Hepatocyte (in vitro differentiated cells): ENCODE data around the gene APBB1IP. TPM values are rescaled to one million over a fixed set of nuclear protein-coding genes. Genes with fewer than 3 reads are reported as not detected.

ENCODE experiments used
- DNase-seq: peaks from one replicate; pipeline ENCODE4 v3.0.0-alpha.2; 2016; ENCODE audit warnings: low spot score
- H2AFZ ChIP-seq: fragments of 200-600 bp; sonication (generic); 2 replicates; pipeline ENCODE4 v1.6.0; 2016; ENCODE audit warnings: antibody characterized with exemption, mild to moderate bottlenecking
- H3K27ac ChIP-seq: fragments of 200-600 bp; sonication (generic); 2 replicates; pipeline ENCODE4 v1.5.1; 2016; ENCODE audit warnings: mild to moderate bottlenecking
- H3K27me3 ChIP-seq: fragments of 200-600 bp; sonication (generic); 2 replicates; pipeline ENCODE4 v1.6.1; 2016
- H3K36me3 ChIP-seq: fragments of 200-600 bp; sonication (generic); replicated peaks from 2 replicates; pipeline ENCODE4 v1.5.1; 2016; ENCODE audit warnings: low read depth; ENCODE audit not compliant: insufficient read depth
- H3K4me1 ChIP-seq: fragments of 200-600 bp; sonication (generic); 2 replicates; pipeline ENCODE4 v1.5.1; 2016; ENCODE audit warnings: mild to moderate bottlenecking, moderate library complexity; ENCODE audit not compliant: insufficient read depth
- H3K4me2 ChIP-seq: fragments of 200-600 bp; sonication (generic); 2 replicates; pipeline ENCODE4 v1.6.0; 2016
- H3K4me3 ChIP-seq: fragments of 200-600 bp; sonication (generic); 2 replicates; pipeline ENCODE4 v1.5.1; 2016; ENCODE audit warnings: mild to moderate bottlenecking
- H3K79me2 ChIP-seq: fragments of 200-600 bp; sonication (generic); 2 replicates; pipeline ENCODE4 v1.6.0; 2017; ENCODE audit warnings: mild to moderate bottlenecking
- H3K9me2 ChIP-seq: fragments of 200-600 bp; sonication (generic); replicated peaks from 2 replicates; pipeline ENCODE4 v1.6.0; 2017; ENCODE audit warnings: mild to moderate bottlenecking; ENCODE audit not compliant: insufficient read depth
- H3K9me3 ChIP-seq: fragments of 200-600 bp; sonication (generic); 2 replicates; pipeline ENCODE4 v1.5.1; 2016; ENCODE audit warnings: low read depth, mild to moderate bottlenecking
- H4K20me1 ChIP-seq: fragments of 200-600 bp; sonication (generic); 2 replicates; pipeline ENCODE4 v1.6.0; 2016; ENCODE audit warnings: mild to moderate bottlenecking; ENCODE audit not compliant: insufficient read depth, poor library complexity, severe bottlenecking
- EZH2 ChIP-seq: fragments of 200-600 bp; sonication (generic); IDR thresholded peaks from 2 replicates; pipeline ENCODE4 v1.6.1; 2016; ENCODE audit warnings: antibody characterized with exemption, mild to moderate bottlenecking, borderline replicate concordance
- EZH2phosphoT487 ChIP-seq: fragments of 200-600 bp; sonication (generic); IDR thresholded peaks from one replicate; pipeline ENCODE4 v1.6.1; 2018; ENCODE audit warnings: antibody characterized with exemption, mild to moderate bottlenecking, low read depth, moderate library complexity; ENCODE audit not compliant: unreplicated experiment, severe bottlenecking
- WGBS: methylation state at CpG from one replicate; pipeline ENCODE4 v1.1.6; 2016; ENCODE audit warnings: low lambda C conversion rate; ENCODE audit errors: missing lambda C conversion rate; 5-methylcytosine and 5-hydroxymethylcytosine counted together
- polyA plus RNA-seq: library from polyadenylated mRNA; unstranded; fragments of >200 nt; fragmentation: Nextera tagmentation; extraction: Ambion mirVana; gene quantifications from 2 replicates; pipeline ENCODE4 v1.2.1, GENCODE V29; 2016
- total RNA-seq: library from RNA; depleted of rRNA; stranded (reverse); fragments of >200 nt; gene quantifications from 2 replicates; pipeline ENCODE4 v1.2.3, GENCODE V29; 2014
- TF ChIP-seq, protein P1 (sequence below): fragments of 200-600 bp; sonication (generic); IDR thresholded peaks from 2 replicates; pipeline ENCODE4 v1.5.1; 2016; ENCODE audit warnings: antibody characterized with exemption, mild to moderate bottlenecking; ENCODE audit not compliant: poor library complexity

Gene APBB1IP
- total and polyA plus RNA-seq, 2 experiments from 2014 or later = 1.1 to 1.8 TPM

DNA sequence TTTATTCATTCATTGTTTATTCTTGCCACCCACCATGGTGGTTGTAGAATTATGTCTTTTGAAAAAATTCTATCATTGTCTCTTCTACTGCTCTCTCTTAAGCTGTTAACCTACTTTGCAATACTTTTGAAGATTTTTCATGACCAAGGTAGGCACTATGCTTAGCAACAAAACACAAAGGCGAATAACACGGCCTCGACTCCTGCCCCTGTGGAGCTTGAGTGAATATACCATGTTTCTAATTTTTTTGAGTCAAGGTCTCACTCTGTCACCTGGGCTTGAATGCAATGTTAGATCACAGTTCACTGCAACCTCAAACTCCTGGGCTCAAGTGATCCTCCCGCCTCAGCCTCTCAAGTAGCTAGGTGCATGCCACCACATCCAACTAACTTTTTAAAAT, 39.4 kb downstream of the APBB1IP start:
- no peak for TF ChIP-seq EZH2phosphoT487
- TF ChIP-seq, protein P1, sequence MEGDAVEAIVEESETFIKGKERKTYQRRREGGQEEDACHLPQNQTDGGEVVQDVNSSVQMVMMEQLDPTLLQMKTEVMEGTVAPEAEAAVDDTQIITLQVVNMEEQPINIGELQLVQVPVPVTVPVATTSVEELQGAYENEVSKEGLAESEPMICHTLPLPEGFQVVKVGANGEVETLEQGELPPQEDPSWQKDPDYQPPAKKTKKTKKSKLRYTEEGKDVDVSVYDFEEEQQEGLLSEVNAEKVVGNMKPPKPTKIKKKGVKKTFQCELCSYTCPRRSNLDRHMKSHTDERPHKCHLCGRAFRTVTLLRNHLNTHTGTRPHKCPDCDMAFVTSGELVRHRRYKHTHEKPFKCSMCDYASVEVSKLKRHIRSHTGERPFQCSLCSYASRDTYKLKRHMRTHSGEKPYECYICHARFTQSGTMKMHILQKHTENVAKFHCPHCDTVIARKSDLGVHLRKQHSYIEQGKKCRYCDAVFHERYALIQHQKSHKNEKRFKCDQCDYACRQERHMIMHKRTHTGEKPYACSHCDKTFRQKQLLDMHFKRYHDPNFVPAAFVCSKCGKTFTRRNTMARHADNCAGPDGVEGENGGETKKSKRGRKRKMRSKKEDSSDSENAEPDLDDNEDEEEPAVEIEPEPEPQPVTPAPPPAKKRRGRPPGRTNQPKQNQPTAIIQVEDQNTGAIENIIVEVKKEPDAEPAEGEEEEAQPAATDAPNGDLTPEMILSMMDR = no peak
- no peak for TF ChIP-seq EZH2
- Histone ChIP-seq H4K20me1 (no peaks in the 10 kb centered on the region), H3K27me3 (no peaks in the 10 kb centered on the region), H3K9me2 (no peaks in the 10 kb centered on the region), H3K4me3 (no peak overlapping the region), H2AFZ (no peak overlapping the region), H3K9me3 (no peaks in the 10 kb centered on the region), H3K79me2 (no peaks in the 10 kb centered on the region), H3K4me1 (no peaks in the 10 kb centered on the region), H3K36me3 (no peaks in the 10 kb centered on the region), H3K27ac (no peak overlapping the region), H3K4me2 (no peak overlapping the region)
- WGBS = 99% methylated on average over 4 of the region's 4 CpGs
- no peak for DNase-seq

- H3K4me1 ChIP-seq = no peaks in the 10 kb centered on the region
- H3K36me3 ChIP-seq = no peaks in the 10 kb centered on the region
- 96% methylated on average over 10 of the region's 10 CpGs for WGBS
Observed at GRCh38 chr10:26478061-26478460, 39.9 kb downstream of the APBB1IP start.

GRCh38 chr10:26479766-26480492, 41.8 kb downstream of the APBB1IP start:
- Histone ChIP-seq H3K4me1 (no peaks in the 10 kb centered on the region), H3K79me2 (no peaks in the 10 kb centered on the region), H4K20me1 (no peaks in the 10 kb centered on the region), H3K27ac (no peak overlapping the region), H3K27me3 (no peaks in the 10 kb centered on the region), H3K9me2 (no peaks in the 10 kb centered on the region), H3K4me2 (no peak overlapping the region), H2AFZ (no peak overlapping the region), H3K4me3 (no peak overlapping the region), H3K9me3 (no peaks in the 10 kb centered on the region), H3K36me3 (no peaks in the 10 kb centered on the region)
- no peak for DNase-seq
- 98% methylated on average over 6 of the region's 6 CpGs for WGBS
- TF ChIP-seq, protein P1 = no peak
- no peak for TF ChIP-seq EZH2phosphoT487
- no peak for TF ChIP-seq EZH2

More at GRCh38 chr10:26478061-26478460, 39.9 kb downstream of the APBB1IP start:
- no peak for DNase-seq
- Histone ChIP-seq H3K79me2 (no peaks in the 10 kb centered on the region), H3K9me3 (no peaks in the 10 kb centered on the region), H3K27me3 (no peaks in the 10 kb centered on the region), H3K9me2 (no peaks in the 10 kb centered on the region), H3K4me2 (no peak overlapping the region), H3K4me3 (no peak overlapping the region), H2AFZ (no peak overlapping the region), H4K20me1 (no peaks in the 10 kb centered on the region), H3K27ac (no peak overlapping the region)
- TF ChIP-seq, protein P1 = no peak
- TF ChIP-seq EZH2phosphoT487 (no peak), EZH2 (no peak)

DNA sequence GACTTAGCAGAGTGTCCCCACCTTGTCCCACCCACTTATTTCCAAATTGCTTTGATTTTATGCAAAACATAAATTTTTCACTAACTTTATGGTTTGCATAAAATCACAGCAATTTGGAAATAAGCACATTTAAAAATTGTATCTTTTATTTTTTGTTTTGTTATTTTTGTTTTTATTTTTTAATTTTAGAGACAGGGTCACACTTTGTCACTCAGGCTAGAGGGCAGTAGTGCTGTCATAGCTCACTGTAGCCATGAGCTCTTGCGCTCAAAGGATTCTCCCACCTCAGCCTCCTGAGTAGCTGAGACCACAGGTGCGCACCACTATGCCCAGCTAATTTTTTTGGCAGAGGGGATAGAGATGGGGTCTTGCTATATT, 43.2 kb downstream of the APBB1IP start:
- H3K27ac ChIP-seq = no peak overlapping the region
- peaks cover 10% of the 10 kb centered on the region for H3K4me1 ChIP-seq
- no peak for TF ChIP-seq EZH2phosphoT487
- TF ChIP-seq EZH2 = no peak
- TF ChIP-seq, protein P1 = no peak
- H3K4me2 ChIP-seq = no peak overlapping the region
- whole genome bisulfite sequencing = 100% methylated on average over 2 of the region's 2 CpGs
- no peak for DNase-seq
- no peaks in the 10 kb centered on the region for H3K36me3 ChIP-seq
- H3K4me3 ChIP-seq = no peak overlapping the region
- no peaks in the 10 kb centered on the region for H4K20me1 ChIP-seq
- no peak overlapping the region for H2AFZ ChIP-seq
- H3K9me3 ChIP-seq = no peaks in the 10 kb centered on the region
- no peaks in the 10 kb centered on the region for H3K27me3 ChIP-seq
- H3K9me2 ChIP-seq = no peaks in the 10 kb centered on the region
- H3K79me2 ChIP-seq = no peaks in the 10 kb centered on the region
